HEK293T (cell line): ENCODE results near the gene APOB.

Source experiments
- CTCF ChIA-PET: fragments of 350-600 bp; formaldehyde crosslinking; extraction: SDS; loops from one replicate; lab custom pipeline; 2021; ENCODE audit warnings: antibody characterized with exemption, inconsistent platforms; lab: Yijun Ruan, JAX
- POLR2A ChIA-PET: fragments of 350-600 bp; formaldehyde crosslinking; extraction: SDS; loops from one replicate; lab custom pipeline; 2020; ENCODE audit warnings: antibody characterized with exemption, inconsistent platforms; lab: Yijun Ruan, JAX
- DNase-seq: peaks from one replicate; pipeline ENCODE4 v3.0.0; 2012; ENCODE audit warnings: mixed read lengths; ENCODE audit errors: extremely low spot score
- ARNT ChIP-seq: fragments of 450-650 bp; IDR thresholded peaks from 2 replicates; pipeline ENCODE4 v1.6.1; 2017; ENCODE audit warnings: mild to moderate bottlenecking
- BHLHE40 ChIP-seq: fragments of 450-650 bp; IDR thresholded peaks from 2 replicates; pipeline ENCODE4 v1.6.1; 2016; ENCODE audit warnings: mild to moderate bottlenecking, moderate library complexity, borderline replicate concordance
- CTBP1 ChIP-seq: fragments of 450-650 bp; IDR thresholded peaks from 2 replicates; pipeline ENCODE4 v1.6.1; 2016; ENCODE audit warnings: borderline replicate concordance
- ELF4 ChIP-seq: fragments of 450-650 bp; IDR thresholded peaks from 2 replicates; pipeline ENCODE4 v1.6.1; 2017; ENCODE audit warnings: antibody characterized with exemption
- FOXA1 ChIP-seq: fragments of 450-650 bp; IDR thresholded peaks from 2 replicates; pipeline ENCODE4 v1.6.1; 2016; ENCODE audit warnings: mild to moderate bottlenecking
- FOXK2 ChIP-seq: fragments of 450-650 bp; IDR thresholded peaks from 2 replicates; pipeline ENCODE4 v1.6.1; 2016; ENCODE audit warnings: mild to moderate bottlenecking
- FOXM1 ChIP-seq: fragments of 450-650 bp; IDR thresholded peaks from 2 replicates; pipeline ENCODE4 v1.6.1; 2017; ENCODE audit warnings: mild to moderate bottlenecking, borderline replicate concordance
- HDGF ChIP-seq: fragments of 450-650 bp; IDR thresholded peaks from 2 replicates; pipeline ENCODE4 v1.6.1; 2017; ENCODE audit warnings: antibody characterized with exemption, borderline replicate concordance
- L3MBTL2 ChIP-seq: fragments of 450-650 bp; conservative IDR thresholded peaks from 2 replicates; pipeline ENCODE4 v1.6.1; 2016; ENCODE audit warnings: mild to moderate bottlenecking
- LEF1 ChIP-seq: fragments of 450-650 bp; IDR thresholded peaks from 2 replicates; pipeline ENCODE4 v1.6.1; 2017; ENCODE audit warnings: mild to moderate bottlenecking, borderline replicate concordance
- NFRKB ChIP-seq: fragments of 450-650 bp; IDR thresholded peaks from 2 replicates; pipeline ENCODE4 v1.6.1; 2016; ENCODE audit warnings: mild to moderate bottlenecking, moderate library complexity
- PKNOX1 ChIP-seq: fragments of 450-650 bp; IDR thresholded peaks from 2 replicates; pipeline ENCODE4 v1.6.1; 2016
- SP1 ChIP-seq: fragments of 450-650 bp; IDR thresholded peaks from 2 replicates; pipeline ENCODE4 v1.6.1; 2017
- SUZ12 ChIP-seq: fragments of 450-650 bp; IDR thresholded peaks from 2 replicates; pipeline ENCODE4 v1.6.1; 2016; ENCODE audit warnings: mild to moderate bottlenecking
- TARDBP ChIP-seq: fragments of 450-650 bp; IDR thresholded peaks from 2 replicates; pipeline ENCODE4 v1.6.1; 2016
- ZNF384 ChIP-seq: fragments of 450-650 bp; IDR thresholded peaks from 2 replicates; pipeline ENCODE4 v1.6.1; 2016

APOB gene

DNA sequence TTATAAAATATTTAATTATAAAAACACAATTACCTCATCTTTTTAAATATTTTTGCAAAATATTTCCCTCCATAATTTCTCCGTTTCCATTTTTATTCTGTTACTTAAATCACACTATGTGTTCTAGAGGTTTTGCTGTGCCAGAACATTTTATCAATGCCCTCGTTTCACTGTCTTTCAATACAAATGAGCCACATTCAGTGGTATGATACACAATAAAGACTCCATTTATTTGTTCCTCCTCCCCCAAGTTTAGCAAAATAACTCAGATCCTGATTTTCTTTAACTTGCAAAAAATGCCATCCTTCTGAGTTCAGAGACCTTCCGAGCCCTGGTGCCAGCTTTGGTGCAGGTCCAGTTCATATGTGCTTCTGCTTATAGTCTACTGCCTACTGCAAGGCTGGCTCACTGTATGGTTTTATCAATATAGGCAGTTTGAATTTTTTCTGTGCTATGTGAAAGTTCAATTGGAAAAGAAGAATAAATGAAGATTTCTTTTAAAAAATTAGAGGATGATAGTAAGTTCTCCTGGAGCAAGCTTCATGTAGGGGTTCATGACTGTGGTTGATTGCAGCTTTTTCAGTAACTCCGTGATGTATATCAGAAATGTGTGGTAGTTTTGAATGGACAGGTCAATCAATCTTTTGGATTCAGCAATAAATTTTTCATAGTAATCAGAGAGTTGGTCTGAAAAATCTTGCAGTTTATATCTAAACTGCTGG, 42.5 kb downstream of the APOB start:
- POLR2A ChIA-PET, result no interaction called here
- TF ChIP-seq FOXM1, result no peak
- TF ChIP-seq FOXK2, result no peak
- no peak for DNase-seq
- CTCF ChIA-PET, result no interaction called here

GRCh38 chr2:20999906-21000645, 43.8 kb downstream of the APOB start:
- CTCF ChIA-PET, result no interaction called here
- POLR2A ChIA-PET, result no interaction called here
- no peak for DNase-seq
- TF ChIP-seq SUZ12 (no peak), ZNF384 (no peak)

- TF ChIP-seq ELF4 (no peak), FOXK2 (no peak), NFRKB (no peak), BHLHE40 (no peak), SP1 (no peak), SUZ12 (no peak), TARDBP (no peak), CTBP1 (no peak), L3MBTL2 (no peak), ARNT (no peak), PKNOX1 (no peak), FOXA1 (no peak), ZNF384 (no peak), LEF1 (no peak), FOXM1 (no peak), HDGF (no peak)
- no peak for DNase-seq
- POLR2A ChIA-PET, result no interaction called here
- CTCF ChIA-PET, result no interaction called here
Observed at GRCh38 chr2:20998972-20999905, 44.6 kb downstream of the APOB start.

DNA sequence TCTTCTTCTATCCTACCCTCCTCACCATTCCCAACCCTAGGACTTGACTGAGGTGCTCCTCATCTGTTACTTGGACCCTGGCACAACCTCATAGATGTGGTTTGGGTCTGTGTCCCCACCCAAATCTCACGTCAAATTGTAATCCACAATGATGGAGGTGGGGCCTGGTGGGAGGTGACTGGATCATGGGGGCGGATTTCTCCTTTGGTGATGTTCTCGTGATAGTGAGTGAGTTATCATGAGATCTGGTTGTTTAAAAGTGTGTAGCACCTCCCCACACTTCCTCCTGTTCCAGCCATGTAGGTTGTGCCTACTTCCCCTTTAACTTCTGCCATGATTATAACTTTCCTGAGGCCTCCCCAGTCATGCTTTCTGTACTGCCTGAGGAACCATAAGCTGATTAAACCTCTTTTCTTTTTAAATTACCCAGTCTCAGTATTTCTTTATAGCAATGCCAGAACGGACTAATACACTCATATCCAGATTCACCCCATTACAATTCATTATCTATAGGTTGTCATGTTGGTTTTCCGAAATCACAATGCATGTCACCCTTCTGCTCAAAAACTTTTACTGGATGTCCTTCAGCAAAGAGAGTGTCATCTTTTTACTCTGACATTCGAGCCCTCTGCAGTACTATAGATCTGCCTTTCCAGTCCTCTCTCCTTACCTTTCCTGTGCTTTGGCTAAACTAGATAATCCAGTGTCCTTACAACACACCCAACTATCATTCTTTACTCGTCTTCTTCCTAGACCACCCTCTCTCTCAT, 45.7 kb downstream of the APOB start:
- TF ChIP-seq FOXK2, result no peak
- no peak for TF ChIP-seq CTBP1
- TF ChIP-seq SUZ12, result no peak
- TF ChIP-seq PKNOX1, result no peak
- no peak for TF ChIP-seq L3MBTL2
- CTCF ChIA-PET, result no interaction called here
- DNase-seq, result no peak
- POLR2A ChIA-PET, result no interaction called here

DNA sequence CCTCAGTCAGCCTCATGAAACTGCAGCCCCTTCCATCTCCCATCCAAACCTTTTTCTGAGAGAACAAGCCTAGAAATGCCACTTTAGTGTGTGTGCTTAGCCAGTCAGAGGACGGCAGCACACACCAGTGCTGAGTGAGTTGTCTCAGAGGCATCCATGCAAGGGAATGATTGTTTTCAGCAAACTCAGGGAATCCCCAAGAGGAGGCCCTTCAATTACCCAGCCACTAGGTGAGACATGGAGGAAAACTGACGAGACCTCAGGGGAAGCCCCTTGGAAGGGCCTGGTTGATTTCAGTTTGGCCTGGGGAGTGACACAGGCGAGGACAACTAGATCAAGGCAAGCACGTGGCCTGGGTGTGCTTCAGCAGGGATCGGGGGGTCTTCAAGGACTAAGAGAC, 49.7 kb downstream of the APOB start:
- no peak for DNase-seq
- ChIA-PET CTCF (interaction anchor here (0.8 kb wide), 1 partner anchor 61 kb away, joined by 4 read pairs; no protein-coding TSS in a partner anchor), POLR2A (no interaction called here)
- TF ChIP-seq ARNT (no peak), CTBP1 (no peak), FOXM1 (no peak)

GRCh38 chr2:20992201-20992711, 51.6 kb downstream of the APOB start:
- no peak for DNase-seq
- no peak for TF ChIP-seq ELF4
- no peak for TF ChIP-seq LEF1
- no peak for TF ChIP-seq FOXA1
- TF ChIP-seq FOXM1, result no peak
- TF ChIP-seq ARNT, result no peak
- no peak for TF ChIP-seq SUZ12
- TF ChIP-seq FOXK2, result no peak
- no peak for TF ChIP-seq CTBP1
- ChIA-PET CTCF (interaction anchor here (0.9 kb wide), 1 partner anchor 331 kb away, joined by 4 read pairs; no protein-coding TSS in a partner anchor), POLR2A (no interaction called here)
